GM11168 (cell line): ENCODE measurements around the gene HAVCR2.
"Not testable (repeated sequence)": the region's sequence is repeated elsewhere in the genome, so short reads cannot be mapped to it uniquely, and the experiment has no call there.

Experiments used
- in situ Hi-C: fragments of 300-500 bp; cut with MboI; formaldehyde crosslinking; loops from one replicate; pipeline ENCODE4 v1.12.0; 2022; ENCODE audit warnings: low sequenced_read_pairs; ENCODE audit not compliant: unreplicated experiment

The HAVCR2 gene

DNA sequence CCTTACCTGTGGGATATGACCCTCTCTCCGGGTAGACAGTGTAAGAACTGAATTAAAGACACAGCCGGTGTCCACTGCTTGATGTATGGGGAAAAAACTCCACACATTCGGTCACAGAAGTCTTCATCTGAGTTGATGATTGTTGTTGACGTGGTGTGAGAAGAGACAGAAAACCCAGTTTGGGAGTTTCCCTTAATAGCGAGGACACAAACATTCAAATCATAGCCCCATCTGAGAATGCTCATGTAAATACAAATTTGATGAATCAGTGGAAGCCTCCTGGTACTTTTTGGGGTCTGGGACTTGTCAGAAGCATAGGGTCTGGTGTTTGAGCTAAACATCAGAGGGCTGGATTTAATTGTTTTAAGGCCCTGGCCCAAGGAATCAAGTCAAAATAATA lies 60.9 kb downstream of the HAVCR2 start:
- in situ Hi-C loops = no loop called here

DNA sequence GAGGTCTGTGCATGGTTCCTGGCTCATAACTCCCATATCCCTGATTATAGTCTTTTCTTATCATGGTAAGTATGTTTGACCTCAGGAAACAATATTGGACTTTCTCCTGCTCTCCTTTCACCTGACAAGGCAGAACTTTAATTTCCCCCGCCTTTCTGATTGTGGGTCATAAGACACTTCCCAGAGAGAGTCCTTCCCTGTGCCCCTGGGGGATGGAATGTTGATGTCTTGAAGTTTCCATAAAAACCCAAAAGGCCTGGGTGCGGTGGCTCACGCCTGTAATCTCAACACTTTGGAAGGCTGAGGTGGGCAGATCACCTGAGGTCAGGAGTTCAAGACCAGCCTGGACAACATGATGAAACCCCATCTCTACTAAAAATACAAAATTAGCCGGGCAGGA lies 61.8 kb downstream of the HAVCR2 start:
- in situ Hi-C loops = not testable (repeated sequence)

DNA sequence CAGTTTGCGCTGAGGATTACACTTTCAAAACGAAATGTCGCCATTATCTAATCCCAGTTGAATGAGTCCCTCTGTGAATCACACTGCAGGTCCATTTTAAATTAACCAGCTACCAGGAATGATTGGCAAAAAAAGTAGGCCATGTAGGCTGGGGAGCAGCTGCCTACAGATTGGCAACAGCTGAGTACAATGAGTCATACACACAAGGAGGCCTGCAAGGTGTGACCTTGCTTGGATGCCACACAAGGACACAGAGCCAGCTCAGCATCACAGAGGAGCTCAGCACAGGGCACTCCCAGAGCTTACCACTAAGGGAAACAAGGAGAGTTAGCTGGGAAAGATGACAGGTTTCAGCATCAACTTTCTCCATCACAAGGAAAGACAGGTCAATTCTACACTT lies 62.8 kb downstream of the HAVCR2 start:
- in situ Hi-C loops = no loop called here

DNA sequence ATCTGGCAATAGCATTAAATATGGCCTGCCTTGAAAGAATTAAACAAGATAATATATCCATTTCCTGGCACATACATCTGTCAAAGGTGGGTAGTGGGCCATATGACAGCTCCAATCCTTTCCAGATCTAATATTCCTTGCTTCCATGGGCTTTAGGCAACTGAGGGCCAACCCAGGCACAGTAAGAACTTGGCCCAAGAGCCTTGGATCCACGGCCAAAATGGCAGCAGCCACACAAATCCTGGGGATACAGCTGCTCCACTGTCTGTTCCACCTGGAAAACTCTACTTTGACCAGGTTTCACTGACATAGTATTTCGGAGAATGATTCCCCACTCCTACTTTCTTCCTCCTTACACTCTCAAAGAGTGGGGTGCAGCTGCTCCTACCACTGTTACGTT lies 63.2 kb downstream of the HAVCR2 start:
- in situ Hi-C loops = no loop called here

DNA sequence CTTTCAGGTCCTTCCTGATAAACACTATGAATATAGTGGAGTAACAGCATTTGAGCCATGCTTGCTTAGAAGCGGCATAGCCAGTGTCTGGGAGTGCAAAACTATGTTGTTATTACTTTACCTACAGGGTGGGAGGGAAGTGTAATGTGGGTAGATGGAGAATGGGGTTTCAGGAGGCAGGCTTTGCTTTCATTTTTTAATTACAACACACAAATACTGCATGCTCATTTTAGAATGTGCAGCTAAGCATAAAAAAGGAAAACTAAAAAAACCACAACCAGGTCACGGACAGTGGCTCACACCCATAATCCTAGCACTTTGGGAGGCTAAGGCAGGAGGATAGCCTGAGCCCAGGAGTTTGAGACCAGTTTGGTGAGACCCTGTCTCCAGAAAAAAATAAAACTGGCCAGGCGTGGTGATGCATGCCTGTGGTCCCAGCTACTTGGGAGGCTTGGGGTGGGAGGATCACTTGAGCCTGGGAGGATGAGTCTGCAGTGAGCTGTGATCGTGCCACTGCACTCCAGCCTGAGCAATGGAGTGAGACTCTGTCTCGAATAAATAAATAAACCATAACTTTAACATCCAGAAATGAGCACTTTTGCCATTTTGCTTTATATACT lies 70.2 kb downstream of the HAVCR2 start:
- in situ Hi-C loops = no loop called here
